Measurements from ENCODE around the gene RREB1. TPM values are rescaled to one million over a fixed set of nuclear protein-coding genes. Genes with fewer than 3 reads are reported as not detected.
A peak's percentile ranks its signal among the peaks of the same experiment; 100 is the strongest.

RREB1 gene
- polyA plus RNA-seq, 1 donor (not counting 4 experiments of a cell fraction or from before 2014, with no cell fraction given), result 6.1 TPM

DNA sequence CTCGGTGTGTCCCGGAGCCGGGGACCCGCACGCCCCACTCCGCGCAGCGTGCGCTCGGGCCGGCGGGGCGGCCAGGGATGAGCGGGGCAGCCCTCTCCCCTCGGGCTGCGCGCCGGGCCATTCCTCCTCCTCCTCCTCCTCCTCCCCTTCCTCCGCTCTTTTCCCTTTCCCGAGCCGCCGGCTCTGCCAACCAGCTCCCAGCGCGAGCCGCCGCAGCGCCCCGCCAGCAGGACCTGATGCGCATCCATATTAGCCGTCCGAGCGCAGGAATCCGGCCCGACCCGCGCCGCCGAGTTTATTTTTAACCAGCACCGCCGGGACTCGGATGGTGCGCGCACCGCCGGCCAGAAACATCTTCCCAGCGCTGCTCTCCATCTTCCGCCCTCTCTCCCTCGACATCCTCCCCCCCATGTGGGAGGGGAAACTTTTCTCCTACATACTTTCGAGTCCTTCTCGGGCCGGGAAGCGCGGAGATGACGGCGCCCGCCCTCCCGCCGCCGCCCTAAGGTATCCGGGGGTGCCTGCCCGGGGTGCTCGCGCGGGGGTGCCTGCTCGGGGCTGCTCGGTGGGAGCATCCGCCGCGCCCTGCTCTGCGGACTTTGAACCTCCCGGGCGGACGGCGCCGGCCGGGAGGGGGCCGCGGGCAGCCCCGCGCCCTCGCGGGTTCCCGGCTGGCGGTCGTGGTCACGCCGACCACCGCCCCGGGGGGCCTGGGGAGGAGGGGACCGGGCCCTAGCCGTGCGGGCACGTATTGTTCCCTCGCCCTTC, 619 bp downstream of the RREB1 start:
- FAIRE-seq (no peak), DNase-seq (ENCODE audit: low read depth, low spot score) (no peak)
- peaks cover 7% of the 10 kb centered on the region for H3K9me1 ChIP-seq (ENCODE audit: control insufficient read depth, extremely low read depth, insufficient read depth, low read length)
- peaks cover 34% of the 10 kb centered on the region for H3K4me1 ChIP-seq (ENCODE audit: control insufficient read depth, extremely low read depth, insufficient read depth, low read length)
- H3K9me3 ChIP-seq (ENCODE audit: control insufficient read depth, low read depth, low read length), result no peaks in the 10 kb centered on the region
- H3K36me3 ChIP-seq (ENCODE audit: control insufficient read depth in 2 of 2, extremely low read depth in 1 of 2, insufficient read depth in 2 of 2, low read length in 2 of 2), result no peaks in the 10 kb centered on the region
- peak overlapping the region; percentile 74 for H2AFZ ChIP-seq (ENCODE audit: control insufficient read depth, low read length)
- peaks cover 56% of the 10 kb centered on the region for H3K79me2 ChIP-seq (ENCODE audit: control insufficient read depth, insufficient read depth, low read length)
- peak overlapping the region; percentile 88 for H3K27ac ChIP-seq (ENCODE audit: control insufficient read depth, insufficient read depth, low read length)
- H3K4me2 ChIP-seq (ENCODE audit: control insufficient read depth, extremely low read depth, insufficient read depth, low read depth, low read length), result peak overlapping the region; percentile 71
- TF ChIP-seq EZH2 (IDR thresholded peaks at IDR 0.05; ENCODE audit: low read length), result no peak
- no peaks in the 10 kb centered on the region for H3K27me3 ChIP-seq (ENCODE audit: control insufficient read depth, extremely low read depth, insufficient read depth, low read length)
- no peaks in the 10 kb centered on the region for H4K20me1 ChIP-seq (ENCODE audit: control insufficient read depth, extremely low read depth, insufficient read depth, low read length)
- H3K9ac ChIP-seq (ENCODE audit: control insufficient read depth, extremely low read depth, insufficient read depth, low read length), result peak overlapping the region; percentile 97
- dilution Hi-C loops (cut with MboI; ENCODE audit: extremely low pct_ligation_motif_present, low sequenced_read_pairs), result no loop called here
- peak overlapping the region; percentile 64 to 99 (median 96) for H3K4me3 ChIP-seq (ENCODE audit: control insufficient read depth in 2 of 3, extremely low read depth in 1 of 3, insufficient read depth in 2 of 3, low read depth in 1 of 3, low read length in 3 of 3)

DNA sequence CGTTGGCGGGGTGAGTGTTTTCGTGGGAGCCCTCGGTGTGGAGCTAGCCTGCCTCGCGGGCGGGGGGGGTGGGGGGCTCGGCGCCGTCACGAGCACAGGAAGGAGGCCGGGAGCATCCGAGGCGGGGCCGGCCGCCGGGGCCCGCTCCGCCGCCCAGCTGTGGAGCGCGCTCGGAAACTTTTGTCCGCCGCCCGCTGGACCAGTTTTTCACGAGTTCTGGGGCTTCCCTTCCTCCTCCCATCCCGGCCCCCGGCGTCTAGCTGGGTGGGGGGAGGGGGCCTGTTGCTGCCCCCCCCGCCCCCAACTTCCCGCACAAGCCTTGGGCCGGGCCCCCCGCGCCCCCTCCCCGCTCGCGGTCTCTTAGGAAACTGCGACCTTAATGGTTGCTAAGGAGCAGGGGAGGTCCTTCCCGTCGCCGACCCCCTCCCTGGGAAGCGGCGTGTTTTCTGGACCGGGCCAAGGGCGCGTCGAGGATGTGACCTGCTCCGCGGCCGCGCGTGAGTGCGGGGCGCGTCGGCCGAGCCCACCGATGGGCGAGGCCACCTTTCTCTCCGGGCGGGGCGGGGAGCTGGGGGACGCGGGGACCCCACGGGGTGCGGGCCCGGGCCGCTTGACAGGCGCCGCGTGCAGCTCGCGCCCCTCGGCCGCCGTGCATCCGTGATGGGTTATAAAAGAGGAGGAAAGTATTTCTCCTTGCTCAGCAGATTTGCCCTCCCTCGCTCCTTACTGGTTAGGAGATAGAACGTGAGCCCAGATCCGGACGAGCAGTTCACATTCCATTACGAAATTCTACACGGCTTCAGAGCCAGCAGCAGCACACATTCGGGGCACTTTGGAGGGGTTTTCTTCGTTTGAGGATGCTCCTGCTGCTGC, 1.4 kb downstream of the RREB1 start:
- Histone ChIP-seq H4K20me1 (ENCODE audit: control insufficient read depth, extremely low read depth, insufficient read depth, low read length) (no peaks in the 10 kb centered on the region), H3K79me2 (ENCODE audit: control insufficient read depth, insufficient read depth, low read length) (peaks cover 64% of the 10 kb centered on the region), H3K9me1 (ENCODE audit: control insufficient read depth, extremely low read depth, insufficient read depth, low read length) (peaks cover 11% of the 10 kb centered on the region), H3K27ac (ENCODE audit: control insufficient read depth, insufficient read depth, low read length) (peak overlapping the region; percentile 88), H3K4me2 (ENCODE audit: control insufficient read depth, extremely low read depth, insufficient read depth, low read depth, low read length) (peak overlapping the region; percentile 97), H3K4me1 (ENCODE audit: control insufficient read depth, extremely low read depth, insufficient read depth, low read length) (peaks cover 42% of the 10 kb centered on the region), H3K4me3 (ENCODE audit: control insufficient read depth in 2 of 3, extremely low read depth in 1 of 3, insufficient read depth in 2 of 3, low read depth in 1 of 3, low read length in 3 of 3) (peak overlapping the region; percentile 64 to 99 (median 96)), H3K36me3 (ENCODE audit: control insufficient read depth in 2 of 2, extremely low read depth in 1 of 2, insufficient read depth in 2 of 2, low read length in 2 of 2) (peaks cover 0 to 4% of the 10 kb centered on the region in 2 experiments), H3K9ac (ENCODE audit: control insufficient read depth, extremely low read depth, insufficient read depth, low read length) (peak overlapping the region; percentile 97), H2AFZ (ENCODE audit: control insufficient read depth, low read length) (no peak overlapping the region), H3K9me3 (ENCODE audit: control insufficient read depth, low read depth, low read length) (no peaks in the 10 kb centered on the region), H3K27me3 (ENCODE audit: control insufficient read depth, extremely low read depth, insufficient read depth, low read length) (no peaks in the 10 kb centered on the region)
- FAIRE-seq (peak; percentile 49), DNase-seq (ENCODE audit: low read depth, low spot score) (no peak)
- TF ChIP-seq EZH2 (IDR thresholded peaks at IDR 0.05; ENCODE audit: low read length), result no peak
- TF ChIP-seq, protein P1, sequence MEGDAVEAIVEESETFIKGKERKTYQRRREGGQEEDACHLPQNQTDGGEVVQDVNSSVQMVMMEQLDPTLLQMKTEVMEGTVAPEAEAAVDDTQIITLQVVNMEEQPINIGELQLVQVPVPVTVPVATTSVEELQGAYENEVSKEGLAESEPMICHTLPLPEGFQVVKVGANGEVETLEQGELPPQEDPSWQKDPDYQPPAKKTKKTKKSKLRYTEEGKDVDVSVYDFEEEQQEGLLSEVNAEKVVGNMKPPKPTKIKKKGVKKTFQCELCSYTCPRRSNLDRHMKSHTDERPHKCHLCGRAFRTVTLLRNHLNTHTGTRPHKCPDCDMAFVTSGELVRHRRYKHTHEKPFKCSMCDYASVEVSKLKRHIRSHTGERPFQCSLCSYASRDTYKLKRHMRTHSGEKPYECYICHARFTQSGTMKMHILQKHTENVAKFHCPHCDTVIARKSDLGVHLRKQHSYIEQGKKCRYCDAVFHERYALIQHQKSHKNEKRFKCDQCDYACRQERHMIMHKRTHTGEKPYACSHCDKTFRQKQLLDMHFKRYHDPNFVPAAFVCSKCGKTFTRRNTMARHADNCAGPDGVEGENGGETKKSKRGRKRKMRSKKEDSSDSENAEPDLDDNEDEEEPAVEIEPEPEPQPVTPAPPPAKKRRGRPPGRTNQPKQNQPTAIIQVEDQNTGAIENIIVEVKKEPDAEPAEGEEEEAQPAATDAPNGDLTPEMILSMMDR (optimal IDR thresholded peaks at IDR 0.05 in 1 of 3, IDR thresholded peaks at IDR 0.05 in 1 of 3, conservative IDR thresholded peaks at IDR 0.05 in 1 of 3; ENCODE audit: extremely low read depth in 1 of 3, insufficient read depth in 2 of 3, low read length in 3 of 3), result no peak
- dilution Hi-C loops (cut with MboI; ENCODE audit: extremely low pct_ligation_motif_present, low sequenced_read_pairs), result no loop called here

All from keratinocyte (primary cell).